Cardiac muscle cell (in vitro differentiated cells and primary cell): Measurements from ENCODE around the gene SYT1. TPM values are rescaled to one million over a fixed set of nuclear protein-coding genes. Genes with fewer than 3 reads are reported as not detected.
A peak's percentile ranks its signal among the peaks of the same experiment; 100 is the strongest.

Experiments
- DNase-seq, 2 donors: peaks; one replicate each; pipeline versions ENCODE4 v3.0.0 to v3.0.0-alpha.2; 2010 to 2017; ENCODE audit warnings: low read depth in 1 of 2, low spot score in 1 of 2
- H3K27ac ChIP-seq: fragments of 200-600 bp; sonication (generic); 2 replicates; pipeline ENCODE4 v1.5.1; 2016
- H3K27me3 ChIP-seq: fragments of 200-600 bp; sonication (generic); 2 replicates; pipeline ENCODE4 v1.6.0; 2016; ENCODE audit warnings: control low read depth
- H3K36me3 ChIP-seq: fragments of 200-600 bp; sonication (generic); 2 replicates; pipeline ENCODE4 v1.5.1; 2016; ENCODE audit warnings: control low read depth
- H3K4me1 ChIP-seq: fragments of 200-600 bp; sonication (generic); 2 replicates; pipeline ENCODE4 v1.8.1; 2017; ENCODE audit warnings: low read depth, mild to moderate bottlenecking, mixed run types
- H3K4me3 ChIP-seq: fragments of 200-600 bp; sonication (generic); 2 replicates; pipeline ENCODE4 v1.5.1; 2016; ENCODE audit warnings: mild to moderate bottlenecking
- H3K9me3 ChIP-seq: fragments of 200-600 bp; sonication (generic); 2 replicates; pipeline ENCODE4 v1.5.1; 2017; ENCODE audit warnings: low read depth, mild to moderate bottlenecking, control low read depth
- polyA plus RNA-seq: library from polyadenylated mRNA; unstranded; fragments of >200 nt; fragmentation: Nextera tagmentation; extraction: Ambion mirVana; gene quantifications from 2 replicates; pipeline ENCODE4 v1.2.1, GENCODE V29; 2016
- total RNA-seq: library from RNA; depleted of rRNA; stranded (reverse); fragments of >200 nt; gene quantifications from 2 replicates; pipeline ENCODE4 v1.2.3, GENCODE V29; 2016
- TF ChIP-seq, protein P1 (sequence below): IDR thresholded peaks from 2 replicates; pipeline ENCODE4 v1.5.1; 2012; ENCODE audit warnings: low read depth, mild to moderate bottlenecking, low read length

The SYT1 gene
- total and polyA plus RNA-seq, 2 experiments from 2014 or later, result 0.50 to 0.66 TPM

DNA sequence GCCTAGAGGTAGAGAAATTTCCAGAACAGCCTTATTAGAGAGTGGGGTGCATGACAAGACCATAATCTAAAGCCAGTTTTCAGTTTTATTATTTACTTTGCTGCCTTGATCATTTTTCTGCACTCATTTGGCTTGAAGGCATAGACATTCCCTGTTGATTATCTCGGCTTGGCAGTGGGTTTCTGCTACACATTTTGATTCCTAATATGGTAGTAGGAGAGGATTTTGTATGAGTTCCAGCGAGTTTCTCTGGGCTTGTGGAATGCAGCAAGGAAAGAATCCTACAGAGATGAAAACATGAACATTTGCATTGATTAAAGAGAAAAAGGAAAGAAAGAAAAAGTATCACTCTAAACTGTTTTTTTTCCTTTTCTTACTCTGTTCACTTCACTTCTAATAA lies 545.0 kb downstream of the SYT1 start:
- Histone ChIP-seq H3K9me3 (no peaks in the 10 kb centered on the region), H3K36me3 (no peaks in the 10 kb centered on the region), H3K4me1 (peaks cover 13% of the 10 kb centered on the region), H3K27ac (peak overlapping the region; percentile 21), H3K27me3 (no peaks in the 10 kb centered on the region), H3K4me3 (no peak overlapping the region)
- DNase-seq, result peak; percentile 47 to 95
- TF ChIP-seq, protein P1, sequence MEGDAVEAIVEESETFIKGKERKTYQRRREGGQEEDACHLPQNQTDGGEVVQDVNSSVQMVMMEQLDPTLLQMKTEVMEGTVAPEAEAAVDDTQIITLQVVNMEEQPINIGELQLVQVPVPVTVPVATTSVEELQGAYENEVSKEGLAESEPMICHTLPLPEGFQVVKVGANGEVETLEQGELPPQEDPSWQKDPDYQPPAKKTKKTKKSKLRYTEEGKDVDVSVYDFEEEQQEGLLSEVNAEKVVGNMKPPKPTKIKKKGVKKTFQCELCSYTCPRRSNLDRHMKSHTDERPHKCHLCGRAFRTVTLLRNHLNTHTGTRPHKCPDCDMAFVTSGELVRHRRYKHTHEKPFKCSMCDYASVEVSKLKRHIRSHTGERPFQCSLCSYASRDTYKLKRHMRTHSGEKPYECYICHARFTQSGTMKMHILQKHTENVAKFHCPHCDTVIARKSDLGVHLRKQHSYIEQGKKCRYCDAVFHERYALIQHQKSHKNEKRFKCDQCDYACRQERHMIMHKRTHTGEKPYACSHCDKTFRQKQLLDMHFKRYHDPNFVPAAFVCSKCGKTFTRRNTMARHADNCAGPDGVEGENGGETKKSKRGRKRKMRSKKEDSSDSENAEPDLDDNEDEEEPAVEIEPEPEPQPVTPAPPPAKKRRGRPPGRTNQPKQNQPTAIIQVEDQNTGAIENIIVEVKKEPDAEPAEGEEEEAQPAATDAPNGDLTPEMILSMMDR, result no peak

DNA sequence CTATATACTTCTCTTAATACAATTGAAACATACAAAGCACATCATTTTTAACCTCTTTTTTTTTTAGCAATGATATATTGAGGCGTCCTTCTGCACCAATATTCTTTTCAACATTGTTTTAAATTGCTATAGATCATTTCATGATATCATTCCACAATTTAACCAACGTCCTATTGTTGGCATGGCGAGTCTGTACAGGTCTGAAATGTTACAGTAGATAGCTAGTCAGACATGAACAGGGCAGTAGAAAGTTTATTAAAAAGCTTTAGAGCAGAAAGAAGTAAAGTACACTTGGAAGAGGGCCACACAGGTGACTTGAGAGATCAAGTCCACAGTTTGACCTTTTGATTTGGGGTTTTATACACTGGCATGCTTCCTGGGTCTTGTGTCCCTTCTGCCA lies 547.2 kb downstream of the SYT1 start:
- Histone ChIP-seq H3K4me3 (no peak overlapping the region), H3K27ac (no peak overlapping the region), H3K36me3 (no peaks in the 10 kb centered on the region), H3K9me3 (no peaks in the 10 kb centered on the region), H3K27me3 (no peaks in the 10 kb centered on the region), H3K4me1 (peaks cover 26% of the 10 kb centered on the region)
- TF ChIP-seq, protein P1, result no peak
- no peak for DNase-seq

DNA sequence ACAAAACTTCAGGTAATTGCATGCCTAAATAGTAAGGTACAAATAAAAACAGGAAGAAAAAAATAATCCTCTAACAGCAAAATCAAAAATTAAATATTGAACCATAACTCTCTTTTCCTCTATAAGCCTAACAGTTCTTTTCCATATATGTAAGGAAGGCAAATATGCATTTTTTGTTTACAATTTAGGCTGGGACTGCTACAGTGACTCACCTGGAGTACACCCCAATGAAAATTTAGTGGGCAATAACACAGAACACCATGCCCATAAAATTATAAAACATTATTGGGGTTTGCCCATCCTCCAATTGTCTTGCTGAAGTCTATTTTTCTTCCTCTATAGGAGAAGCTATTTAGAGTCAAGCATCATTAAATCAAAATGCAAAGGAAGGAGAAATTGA lies 549.2 kb downstream of the SYT1 start:
- no peak for DNase-seq
- no peaks in the 10 kb centered on the region for H3K36me3 ChIP-seq
- H3K4me1 ChIP-seq, result peaks cover 46% of the 10 kb centered on the region
- TF ChIP-seq, protein P1, result no peak
- no peaks in the 10 kb centered on the region for H3K9me3 ChIP-seq
- H3K4me3 ChIP-seq, result no peak overlapping the region
- H3K27ac ChIP-seq, result no peak overlapping the region
- no peaks in the 10 kb centered on the region for H3K27me3 ChIP-seq

DNA sequence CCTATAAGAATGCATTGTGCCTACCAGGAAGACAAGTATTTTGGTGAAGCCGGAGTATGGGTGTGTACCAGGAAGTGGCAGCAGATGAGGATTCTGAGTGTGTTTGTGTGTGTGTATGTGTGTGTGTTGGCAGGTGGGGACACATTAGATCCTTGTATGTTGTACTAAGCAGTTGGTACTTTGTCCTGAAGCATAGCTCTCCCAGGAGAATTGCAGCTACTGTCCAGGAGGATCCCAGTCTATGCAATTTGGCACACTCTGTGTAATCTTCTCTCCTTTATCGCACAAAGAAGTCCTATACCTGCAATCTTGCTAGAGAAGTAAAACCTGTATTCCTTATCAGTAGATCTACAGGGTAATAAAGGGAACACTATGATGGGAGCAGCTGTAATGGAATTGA lies 549.7 kb downstream of the SYT1 start:
- Histone ChIP-seq H3K27ac (no peak overlapping the region), H3K27me3 (no peaks in the 10 kb centered on the region)
- DNase-seq, result no peak

DNA sequence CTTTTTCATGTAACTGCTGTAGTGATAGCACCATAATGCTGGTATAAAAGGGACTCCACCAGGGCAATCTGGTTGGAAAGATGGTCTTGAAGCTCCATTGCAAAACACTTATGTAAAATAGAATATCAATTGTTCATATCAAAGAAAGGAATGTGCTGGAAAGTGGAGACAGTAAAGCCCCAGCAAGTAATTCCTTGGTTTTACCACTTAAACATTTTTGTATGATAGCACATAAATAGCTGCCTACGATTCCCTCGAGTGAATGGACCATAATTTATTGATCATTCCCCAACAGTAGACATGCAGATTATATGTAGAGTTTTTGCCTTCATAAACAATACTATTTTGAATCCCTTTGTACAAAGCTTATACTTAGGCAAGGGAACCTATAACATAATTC lies 550.7 kb downstream of the SYT1 start:
- TF ChIP-seq, protein P1, result no peak
- H3K27me3 ChIP-seq, result no peaks in the 10 kb centered on the region
- H3K9me3 ChIP-seq, result no peaks in the 10 kb centered on the region
- H3K4me1 ChIP-seq, result peaks cover 47% of the 10 kb centered on the region
- no peak overlapping the region for H3K4me3 ChIP-seq
- H3K36me3 ChIP-seq, result no peaks in the 10 kb centered on the region
- DNase-seq, result no peak
- H3K27ac ChIP-seq, result no peak overlapping the region

More for the DNA sequence above, 549.7 kb downstream of the SYT1 start:
- TF ChIP-seq, protein P1, result no peak
- peaks cover 47% of the 10 kb centered on the region for H3K4me1 ChIP-seq
- H3K9me3 ChIP-seq, result no peaks in the 10 kb centered on the region
- no peaks in the 10 kb centered on the region for H3K36me3 ChIP-seq
- H3K4me3 ChIP-seq, result no peak overlapping the region
